Forelimb muscle (tissue), 1 donor: ENCODE data around the gene NVL. TPM values are rescaled to one million over a fixed set of nuclear protein-coding genes. Genes with fewer than 3 reads are reported as not detected.

Source experiments
- DNase-seq: peaks from one replicate; pipeline ENCODE4 v3.0.0-alpha.2; 2013; ENCODE audit warnings: low read depth
- polyA plus RNA-seq: library from polyadenylated mRNA; unstranded; fragments of 120-200 nt; gene quantifications from one replicate; pipeline ENCODE4 v1.2.1, GENCODE V29; 2013; ENCODE audit not compliant: insufficient read length

Gene NVL
- polyA plus RNA-seq, 1 donor, result 21.5 TPM

DNA sequence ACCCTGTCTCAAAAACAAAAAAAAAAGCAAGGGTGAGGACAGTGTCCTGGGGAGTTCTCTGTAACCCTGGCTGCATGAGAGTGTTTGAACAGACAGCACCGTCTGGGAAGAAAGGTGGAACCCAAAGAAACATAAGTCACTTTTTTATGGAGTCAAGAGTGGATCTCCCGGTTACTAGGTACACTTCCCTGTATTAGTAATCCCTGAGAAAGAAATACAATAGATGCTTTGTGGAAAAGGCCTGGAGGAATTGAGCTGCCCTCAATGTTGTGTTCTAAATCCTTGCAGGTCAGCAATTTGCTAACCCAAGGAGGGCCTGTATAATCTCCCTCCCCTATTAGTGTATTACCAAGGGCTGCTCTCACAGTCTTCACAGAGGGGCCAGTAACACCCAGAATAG, 130.3 kb downstream of the NVL start:
- no peak for DNase-seq

DNA sequence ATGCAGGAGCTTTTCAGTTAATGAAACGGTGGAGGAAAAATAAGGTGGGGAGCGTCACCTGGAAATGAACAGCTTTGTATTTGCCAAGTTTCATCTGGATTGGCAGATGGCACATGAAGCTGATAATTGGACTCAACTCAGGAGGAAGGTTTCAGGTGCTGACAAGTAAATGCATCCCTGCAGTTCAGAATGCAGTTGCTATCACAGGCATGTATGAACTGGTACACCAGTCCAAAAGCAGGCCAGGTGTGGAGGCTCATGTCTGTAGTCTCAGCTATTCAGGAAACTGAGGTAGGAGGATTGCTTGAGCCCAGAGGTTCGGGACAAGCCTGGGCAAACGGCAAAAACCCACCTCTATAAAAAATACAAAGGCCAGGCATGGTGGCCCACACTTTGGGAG, 131.4 kb downstream of the NVL start:
- DNase-seq, result no peak

DNA sequence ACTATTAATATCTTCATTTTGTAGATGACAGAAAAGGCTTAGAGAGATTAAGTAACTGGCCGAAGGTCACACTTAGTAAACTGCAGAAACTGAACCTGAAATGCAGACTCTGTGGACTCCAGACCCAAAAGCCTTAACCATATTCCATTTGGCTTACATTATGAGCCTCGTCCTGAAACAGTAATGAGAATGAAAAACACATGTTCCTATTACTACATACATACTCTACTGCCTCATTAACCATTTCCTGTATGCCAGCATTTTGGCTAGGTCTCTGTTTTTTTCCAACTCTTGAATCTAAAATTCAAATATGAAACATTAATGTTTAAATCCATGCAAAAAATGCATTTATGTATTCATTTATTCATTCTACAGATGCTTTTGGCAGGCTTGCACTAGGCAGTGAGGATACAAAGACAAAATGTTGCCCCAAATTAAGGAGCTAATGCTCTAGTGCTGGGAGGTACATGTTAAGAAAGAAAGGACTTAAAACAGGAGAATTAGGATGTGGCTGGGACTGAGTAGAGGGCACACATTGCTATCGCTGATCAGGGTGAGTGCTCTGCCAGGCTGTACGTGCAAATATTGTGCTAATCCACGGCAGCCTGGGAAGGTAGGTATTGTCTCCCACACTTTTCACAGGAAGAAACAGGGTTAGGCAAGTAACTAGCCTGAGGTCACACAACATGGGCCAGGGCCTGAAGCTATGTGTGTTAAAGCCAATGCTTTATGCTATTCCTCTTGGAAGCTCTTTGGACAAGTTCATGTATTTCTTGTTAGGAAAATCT, 133.0 kb downstream of the NVL start:
- no peak for DNase-seq

DNA sequence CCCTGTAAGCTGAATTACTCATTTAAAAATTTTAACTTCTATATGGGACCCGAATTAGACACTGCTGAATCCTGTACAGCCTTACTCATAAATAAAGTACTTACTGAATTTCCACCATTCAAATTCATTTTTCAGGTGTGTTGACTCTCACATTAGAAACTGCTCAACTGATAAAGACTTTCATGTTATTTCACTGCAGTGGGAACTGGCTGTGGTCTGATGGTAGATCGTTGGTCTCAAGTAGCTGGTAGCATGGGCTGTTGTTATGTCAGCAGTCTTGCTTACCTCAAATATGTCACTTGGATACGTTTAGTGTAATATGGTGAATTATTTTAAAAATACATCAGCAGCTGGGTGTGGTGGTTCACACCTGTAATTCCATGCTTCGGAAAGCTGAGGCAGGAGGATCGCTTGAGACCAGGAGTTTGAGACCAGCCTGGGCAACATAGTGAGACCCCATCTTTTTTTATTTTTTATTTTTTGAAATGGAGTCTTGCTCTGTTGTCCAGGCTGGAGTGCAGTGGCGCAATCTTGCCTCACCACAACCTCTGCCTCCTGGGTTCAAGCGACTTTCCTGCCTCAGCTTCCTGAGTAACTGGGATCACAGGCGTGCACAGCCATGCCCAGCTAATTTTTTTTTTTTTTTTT, 136.5 kb downstream of the NVL start:
- DNase-seq, result no peak

DNA sequence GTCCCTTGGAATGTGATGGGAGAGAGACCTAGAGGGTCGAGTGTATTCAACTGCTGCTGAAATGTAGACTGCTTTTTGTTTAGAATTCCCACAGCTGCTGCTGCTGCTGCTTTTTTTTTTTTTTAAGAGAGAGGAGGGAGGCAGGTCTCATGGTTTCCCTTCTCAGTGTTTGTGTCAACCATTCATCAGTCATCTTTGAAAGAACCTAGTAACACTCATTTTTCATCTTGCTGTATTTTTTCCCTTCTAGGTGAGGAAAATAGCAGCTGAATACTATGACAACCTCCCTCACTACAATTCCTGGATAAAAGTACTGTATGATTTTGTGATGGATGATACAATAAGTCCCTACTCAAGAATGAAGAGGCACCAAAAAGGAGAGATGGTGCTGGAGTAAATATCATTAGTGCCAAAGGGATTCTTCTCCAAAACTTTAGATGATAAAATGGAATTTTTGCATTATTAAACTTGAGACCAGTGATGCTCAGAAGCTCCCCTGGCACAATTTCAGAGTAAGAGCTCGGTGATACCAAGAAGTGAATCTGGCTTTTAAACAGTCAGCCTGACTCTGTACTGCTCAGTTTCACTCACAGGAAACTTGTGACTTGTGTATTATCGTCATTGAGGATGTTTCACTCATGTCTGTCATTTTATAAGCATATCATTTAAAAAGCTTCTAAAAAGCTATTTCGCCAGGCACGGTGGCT, 137.7 kb downstream of the NVL start:
- DNase-seq, result no peak

DNA sequence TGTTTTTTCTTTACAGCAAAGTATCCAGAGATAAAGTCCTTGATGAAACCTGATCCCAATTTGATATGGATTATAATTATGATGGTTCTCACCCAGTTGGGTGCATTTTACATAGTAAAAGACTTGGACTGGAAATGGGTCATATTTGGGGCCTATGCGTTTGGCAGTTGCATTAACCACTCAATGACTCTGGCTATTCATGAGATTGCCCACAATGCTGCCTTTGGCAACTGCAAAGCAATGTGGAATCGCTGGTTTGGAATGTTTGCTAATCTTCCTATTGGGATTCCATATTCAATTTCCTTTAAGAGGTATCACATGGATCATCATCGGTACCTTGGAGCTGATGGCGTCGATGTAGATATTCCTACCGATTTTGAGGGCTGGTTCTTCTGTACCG, 140.4 kb downstream of the NVL start:
- no peak for DNase-seq

DNA sequence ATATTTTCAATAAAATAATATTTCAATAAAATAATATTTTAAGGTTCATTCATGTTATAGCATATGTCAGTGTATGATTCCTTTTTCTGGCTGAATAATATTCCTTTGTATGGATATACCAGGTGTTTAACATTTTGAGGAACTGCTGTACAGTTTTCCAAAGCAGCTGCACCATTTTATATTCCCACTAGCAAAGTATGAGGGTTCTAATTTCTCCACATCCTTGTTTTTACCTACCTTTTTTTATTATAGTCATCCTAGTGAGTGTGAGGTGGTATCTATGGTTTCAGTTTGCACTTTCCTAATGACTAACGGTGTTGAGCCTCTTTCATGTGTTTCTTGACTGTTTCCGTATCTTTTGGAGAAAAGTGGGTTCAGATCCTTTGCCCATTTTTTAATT, 141.7 kb downstream of the NVL start:
- DNase-seq, result no peak

DNA sequence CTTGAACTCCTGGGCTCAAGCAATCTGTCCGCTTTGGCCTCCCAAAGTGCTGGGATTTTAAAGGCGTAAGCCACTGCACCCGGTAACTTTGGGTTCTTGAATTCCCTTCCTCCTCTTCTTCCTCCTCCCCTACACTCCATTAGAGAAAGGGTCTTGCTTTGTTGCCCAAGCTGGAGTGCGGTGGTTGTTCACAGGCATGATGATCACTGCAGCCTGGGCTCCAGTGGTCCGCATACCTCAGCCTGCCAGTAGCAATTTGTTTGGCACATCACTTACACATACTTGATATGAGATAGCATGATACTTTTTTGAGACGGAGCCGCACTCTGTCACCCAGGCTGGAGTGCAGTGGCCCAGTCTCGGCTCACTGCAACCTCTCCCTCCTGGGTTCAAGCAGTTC, 144.8 kb downstream of the NVL start:
- DNase-seq, result no peak

DNA sequence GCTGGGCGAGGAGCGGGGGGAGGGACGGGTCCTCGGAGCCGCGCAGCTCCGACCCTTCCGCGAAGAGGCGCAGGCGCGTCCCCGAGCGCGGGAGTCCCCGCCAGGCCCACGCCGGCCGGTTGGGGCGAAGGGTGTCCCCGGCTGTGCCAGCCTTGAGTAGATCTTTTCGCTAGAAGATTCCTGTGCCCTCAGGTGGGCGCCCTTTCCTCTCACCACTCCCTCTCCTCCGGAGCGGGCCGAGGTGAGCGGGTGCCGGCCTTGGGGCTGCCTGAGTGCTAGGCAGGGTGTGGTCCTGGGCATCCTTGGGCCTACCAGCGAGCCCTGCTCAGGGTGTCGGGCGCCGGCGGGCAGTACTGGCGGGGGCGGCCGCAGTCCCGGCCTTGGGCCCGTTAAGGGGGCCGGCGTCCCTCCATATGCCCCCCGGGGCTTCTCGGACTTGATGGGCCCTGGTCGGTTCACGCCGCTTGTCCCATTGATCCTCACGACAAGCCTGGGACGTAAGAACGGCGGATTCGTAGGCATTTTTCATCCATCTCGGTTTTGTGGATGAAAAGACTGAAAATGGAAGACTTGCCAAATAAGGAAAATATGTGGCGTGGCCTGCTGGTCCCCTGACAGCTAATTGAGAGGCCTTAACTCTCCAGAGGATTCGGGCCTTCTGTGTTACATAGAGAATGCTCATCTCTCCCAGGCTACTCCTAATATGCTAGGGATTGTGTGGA, 146.2 kb downstream of the NVL start:
- DNase-seq, result no peak

DNA sequence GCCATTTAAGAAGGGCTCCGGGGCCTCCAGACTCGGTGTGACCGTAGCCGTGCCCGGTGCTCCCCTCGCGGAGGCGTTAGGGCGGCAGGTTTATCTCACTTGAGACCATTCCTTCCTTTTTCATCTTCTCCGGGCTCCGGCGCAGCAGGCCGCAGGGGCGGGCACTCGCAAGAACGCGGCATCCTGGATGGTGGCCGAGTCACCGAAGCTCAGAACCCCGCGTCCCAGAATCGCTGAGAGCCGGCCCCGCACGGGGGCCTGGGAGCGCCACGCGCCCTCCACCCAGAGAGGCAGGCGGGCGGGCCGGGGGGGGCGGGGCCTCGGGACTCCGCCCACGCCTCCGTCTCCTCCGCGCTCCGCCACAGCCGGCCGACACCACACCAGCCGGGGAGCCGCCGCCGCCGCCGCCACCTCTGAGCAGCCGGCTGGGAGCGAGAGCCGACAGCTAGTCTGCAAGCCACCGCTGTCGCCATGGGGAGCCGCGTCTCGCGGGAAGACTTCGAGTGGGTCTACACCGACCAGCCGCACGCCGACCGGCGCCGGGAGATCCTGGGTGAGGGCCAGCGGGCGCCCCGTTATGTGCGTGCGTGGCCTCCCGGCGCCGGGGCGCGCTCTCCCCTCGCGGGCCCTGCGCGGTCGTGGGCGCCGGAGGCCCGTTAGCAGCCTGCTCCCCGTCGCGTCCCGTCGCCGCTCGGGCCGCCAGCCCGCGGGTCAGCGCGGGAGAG, 146.9 kb downstream of the NVL start, which contains the start of gene DEGS1:
Gene DEGS1, plus strand, starts transcription at position 375 of the 725 bp plus-strand sequence. Its CDS starts 97 bp downstream, at position 472.
- DNase-seq, result no peak

DNA sequence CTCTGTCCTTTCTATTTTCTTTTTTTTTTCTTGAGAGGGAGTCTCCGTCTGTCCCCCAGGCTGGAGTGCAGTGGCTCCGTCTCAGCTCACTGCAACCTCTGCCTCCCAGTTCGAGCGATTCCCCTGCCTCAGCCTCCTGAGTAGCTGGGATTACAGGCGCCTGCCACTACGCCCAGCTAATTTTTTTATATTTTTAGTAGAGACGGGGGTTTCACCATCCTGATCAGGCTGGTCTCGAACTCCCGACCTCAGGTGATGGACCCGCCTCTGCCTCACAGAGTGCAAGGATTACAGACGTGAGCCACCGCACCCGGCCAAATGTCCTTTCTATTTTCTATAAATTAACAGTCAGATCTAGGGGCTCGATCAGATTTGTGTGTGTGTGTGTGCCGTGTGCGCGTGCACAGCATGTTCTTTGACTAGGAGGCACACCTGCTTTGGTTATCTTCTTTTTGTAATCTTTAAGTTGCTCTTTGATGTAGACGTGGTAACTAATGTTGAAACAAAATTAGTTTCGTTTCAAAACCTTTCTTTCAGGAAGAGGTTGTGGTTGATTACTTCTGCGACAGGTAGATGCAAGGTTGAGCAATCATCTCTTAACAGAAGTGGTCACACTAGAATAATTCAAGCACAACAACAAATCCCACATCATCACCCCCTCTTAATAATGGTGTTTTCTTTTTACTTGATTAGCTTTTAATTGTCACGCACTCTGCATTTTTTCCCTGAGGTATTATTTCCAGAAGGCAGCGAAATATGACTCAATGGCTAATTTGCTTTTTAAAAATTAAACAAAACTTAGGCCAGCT, 147.7 kb downstream of the NVL start:
- no peak for DNase-seq

DNA sequence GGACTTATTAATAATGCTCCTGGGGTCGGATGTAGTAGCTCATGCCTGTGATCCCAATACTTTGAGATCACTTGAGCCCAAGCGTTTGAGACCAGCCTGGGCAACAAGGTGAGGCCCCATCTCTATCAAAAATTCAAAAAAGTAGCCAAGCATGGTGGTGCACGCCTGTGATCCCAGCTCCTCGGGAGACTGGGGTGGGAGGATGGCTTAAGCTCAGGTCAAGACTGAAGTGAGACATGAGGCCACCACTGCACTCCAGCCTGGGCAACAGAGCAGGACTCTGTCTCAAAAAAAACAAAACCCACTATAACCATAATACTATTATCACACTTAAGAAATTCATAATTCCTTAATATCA, 148.5 kb downstream of the NVL start:
- DNase-seq, result no peak

DNA sequence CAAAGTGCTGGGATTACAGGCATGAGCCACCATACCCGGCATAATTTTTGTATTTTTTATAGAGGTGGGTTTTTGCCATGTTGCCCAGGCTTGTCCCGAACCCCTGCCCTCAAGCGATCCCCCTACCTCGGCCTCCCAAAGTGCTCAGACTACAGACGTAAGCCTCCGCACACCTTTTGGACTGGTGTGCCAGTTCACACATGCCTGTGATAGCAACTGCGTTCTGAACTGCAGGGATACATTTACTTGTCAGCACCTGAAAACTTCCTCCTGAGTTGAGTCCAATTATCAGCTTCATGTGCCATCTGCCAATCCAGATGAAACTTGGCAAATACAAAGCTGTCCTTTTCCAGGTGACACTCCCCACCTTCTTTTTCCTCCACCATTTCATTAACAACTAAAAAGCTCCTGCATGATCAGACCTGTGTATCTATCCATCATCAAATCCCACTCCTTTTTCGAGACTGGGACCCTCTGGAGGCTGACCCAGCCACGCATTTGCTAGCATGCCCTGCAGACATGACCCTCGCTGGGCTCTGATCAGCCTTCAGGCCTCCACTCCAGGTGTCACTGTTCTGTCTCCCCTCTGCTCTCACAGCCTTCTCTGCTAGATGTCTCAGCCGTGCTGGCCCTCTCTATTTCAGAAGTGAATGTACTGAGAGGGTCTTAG, 149.1 kb downstream of the NVL start:
- DNase-seq, result no peak

DNA sequence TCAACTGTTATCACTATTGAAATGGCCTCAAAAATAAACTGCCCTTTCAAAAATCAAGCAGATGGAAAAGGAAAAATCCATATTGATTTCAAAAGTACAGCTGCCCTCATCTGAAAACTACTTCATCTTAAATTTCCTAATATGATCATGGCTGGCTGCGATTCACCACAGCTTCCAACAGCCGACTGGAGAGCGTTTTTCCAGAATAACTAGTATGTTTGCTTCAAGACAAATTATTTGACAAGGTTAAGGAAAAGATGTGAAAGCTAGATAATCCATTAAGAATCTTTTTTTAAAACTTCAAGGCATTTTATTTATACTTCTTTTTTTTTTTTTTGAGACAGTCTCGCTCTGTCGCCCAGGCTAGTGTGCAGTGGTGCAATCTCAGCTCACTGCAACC, 151.1 kb downstream of the NVL start:
- DNase-seq, result no peak

DNA sequence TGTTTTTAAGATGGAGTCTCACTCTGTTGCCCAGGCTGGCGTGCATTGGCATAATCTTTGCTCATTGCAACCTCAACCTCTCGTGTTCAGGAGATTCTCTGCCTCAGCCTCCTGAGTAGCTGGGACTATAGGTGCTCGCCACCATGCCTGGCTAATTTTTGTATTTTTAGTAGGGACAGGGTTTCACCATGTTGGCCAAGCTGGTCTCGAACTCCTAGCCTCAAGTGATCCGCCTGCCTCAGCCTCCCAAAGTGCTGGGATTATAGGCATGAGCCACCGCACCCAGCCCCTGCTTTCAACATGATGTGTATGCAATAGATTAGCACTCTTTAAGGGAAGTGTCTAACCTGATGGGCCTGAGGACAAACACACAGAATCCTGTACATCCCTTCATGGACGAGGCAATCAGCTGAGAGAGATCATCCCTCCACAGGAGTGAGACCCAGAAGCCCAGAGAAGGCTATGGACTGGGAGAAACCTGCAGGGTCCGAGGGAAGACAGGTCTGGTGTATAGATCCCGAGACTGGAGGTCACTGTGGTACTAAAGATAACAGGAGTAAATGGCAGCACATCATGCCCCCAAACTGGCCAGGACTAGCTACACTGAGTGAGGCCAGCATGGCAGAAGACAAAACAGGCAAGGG, 152.5 kb downstream of the NVL start:
- no peak for DNase-seq
